ENCODE data around the gene TSKU. TPM values are rescaled to one million over a fixed set of nuclear protein-coding genes. Genes with fewer than 3 reads are reported as not detected.

TSKU gene
- total RNA-seq, 3 donors from 2014 or later: 51.1 to 360 (median 65.1) TPM

DNA sequence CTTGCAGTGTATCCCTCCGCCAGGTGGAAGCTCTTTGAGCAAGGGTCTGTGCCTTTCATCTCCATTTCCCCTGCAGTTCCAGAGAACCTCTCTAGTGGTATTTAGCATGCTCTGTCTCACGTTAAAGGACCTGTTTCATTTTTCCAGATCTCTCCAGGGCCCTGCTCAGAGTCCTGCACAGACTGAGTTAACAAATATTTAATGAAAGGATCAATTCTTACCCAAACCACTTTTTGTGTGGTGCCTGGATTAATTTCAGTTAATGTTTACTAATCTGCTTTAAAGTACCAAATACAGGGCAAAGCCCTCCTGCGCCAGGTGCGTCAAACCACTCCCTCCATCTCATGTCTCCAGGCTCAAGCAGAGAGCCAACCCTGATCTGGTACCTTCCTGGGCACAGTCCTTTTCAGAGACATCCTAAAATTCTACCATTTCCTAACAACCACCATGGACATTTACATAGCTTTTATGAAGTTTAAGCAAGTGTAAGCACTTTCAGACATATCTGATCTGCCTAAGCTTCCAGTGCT lies 58.8 kb downstream of the TSKU start:
- intact Hi-C loops (cut with DNase I; ENCODE audit: low total_unique reads): no loop called here
- Histone ChIP-seq H3K36me3 (no peaks in the 10 kb centered on the region), H3K9me3 (no peaks in the 10 kb centered on the region), H3K27ac (no peak overlapping the region), H3K27me3 (no peaks in the 10 kb centered on the region), H3K4me3 (no peak overlapping the region), H3K4me1 (peaks cover 0 to 1% of the 10 kb centered on the region in 2 donors)
- TF ChIP-seq CTCF (IDR thresholded peaks at IDR 0.05) (no peak), POLR2AphosphoS5 (IDR thresholded peaks at IDR 0.05) (no peak), POLR2A (IDR thresholded peaks at IDR 0.05) (no peak)
- no peak for DNase-seq (ENCODE audit: low spot score in 2 of 2)

GRCh38 chr11:76843907-76844306 lies 60.8 kb downstream of the TSKU start:
- no peak for DNase-seq (ENCODE audit: low spot score in 2 of 2)
- intact Hi-C loops (cut with DNase I; ENCODE audit: low total_unique reads): no loop called here

GRCh38 chr11:76844511-76844910 lies 61.4 kb downstream of the TSKU start:
- Histone ChIP-seq H3K9me3 (no peaks in the 10 kb centered on the region), H3K27me3 (no peaks in the 10 kb centered on the region), H3K4me1 (no peaks in the 10 kb centered on the region), H3K4me3 (no peak overlapping the region), H3K36me3 (no peaks in the 10 kb centered on the region), H3K27ac (no peak overlapping the region)
- DNase-seq (ENCODE audit: low spot score in 2 of 2): no peak
- intact Hi-C loops (cut with DNase I; ENCODE audit: low total_unique reads): no loop called here
- TF ChIP-seq POLR2AphosphoS5 (IDR thresholded peaks at IDR 0.05): no peak
- no peak for TF ChIP-seq CTCF (IDR thresholded peaks at IDR 0.05)
- no peak for TF ChIP-seq POLR2A (IDR thresholded peaks at IDR 0.05)

More at GRCh38 chr11:76843907-76844306, 60.8 kb downstream of the TSKU start:
- Histone ChIP-seq H3K4me1 (no peaks in the 10 kb centered on the region), H3K27ac (no peak overlapping the region), H3K9me3 (no peaks in the 10 kb centered on the region), H3K4me3 (no peak overlapping the region), H3K36me3 (no peaks in the 10 kb centered on the region), H3K27me3 (no peaks in the 10 kb centered on the region)
- TF ChIP-seq CTCF (IDR thresholded peaks at IDR 0.05) (no peak), POLR2A (IDR thresholded peaks at IDR 0.05) (no peak), POLR2AphosphoS5 (IDR thresholded peaks at IDR 0.05) (no peak)

DNA sequence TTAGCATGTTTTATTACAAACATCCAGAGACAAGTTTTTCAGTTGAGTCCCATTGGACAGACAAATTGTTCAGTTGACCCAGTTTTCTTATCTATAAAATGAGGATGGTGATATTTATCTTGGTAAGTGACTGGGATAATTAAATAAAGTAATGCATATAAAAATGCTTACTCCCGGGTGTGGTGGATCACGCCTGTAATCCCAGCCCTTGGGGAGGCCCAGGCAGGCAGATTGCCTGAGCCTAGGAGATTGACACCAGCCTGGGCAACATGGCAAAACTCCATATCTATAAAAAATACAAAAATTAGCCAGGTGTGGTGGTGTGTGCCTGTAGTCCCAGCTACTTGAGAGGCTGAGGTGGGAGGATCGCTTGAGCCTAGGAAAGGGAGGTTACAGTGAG lies 61.9 kb downstream of the TSKU start:
- DNase-seq (ENCODE audit: low spot score in 2 of 2): no peak
- TF ChIP-seq POLR2A (IDR thresholded peaks at IDR 0.05) (no peak), POLR2AphosphoS5 (IDR thresholded peaks at IDR 0.05) (no peak), CTCF (IDR thresholded peaks at IDR 0.05) (no peak)
- H3K36me3 ChIP-seq: no peaks in the 10 kb centered on the region
- H3K27me3 ChIP-seq: no peaks in the 10 kb centered on the region
- intact Hi-C loops (cut with DNase I; ENCODE audit: low total_unique reads): no loop called here
- H3K27ac ChIP-seq: no peak overlapping the region
- H3K4me1 ChIP-seq: no peaks in the 10 kb centered on the region
- H3K9me3 ChIP-seq: no peaks in the 10 kb centered on the region
- no peak overlapping the region for H3K4me3 ChIP-seq

GRCh38 chr11:76846441-76846840 lies 63.3 kb downstream of the TSKU start:
- Histone ChIP-seq H3K4me3 (no peak overlapping the region), H3K9me3 (no peaks in the 10 kb centered on the region), H3K27ac (no peak overlapping the region), H3K36me3 (no peaks in the 10 kb centered on the region), H3K27me3 (no peaks in the 10 kb centered on the region), H3K4me1 (peaks cover 0 to 8% of the 10 kb centered on the region in 2 donors)
- no peak for DNase-seq (ENCODE audit: low spot score in 2 of 2)
- TF ChIP-seq POLR2A (IDR thresholded peaks at IDR 0.05) (no peak), CTCF (IDR thresholded peaks at IDR 0.05) (no peak), POLR2AphosphoS5 (IDR thresholded peaks at IDR 0.05) (no peak)
- intact Hi-C loops (cut with DNase I; ENCODE audit: low total_unique reads): no loop called here

Other genes starting within 250 kb of the TSKU start
- gene LRRC32, start 112.6 kb upstream of the TSKU start, total RNA-seq: 10 to 100 TPM in 2 of 3 donors, 1 to 10 TPM in 1; 7.5 to 56.0 (median 42.6) TPM
- 10 to 100 TPM in 2 of 3 donors, 1 to 10 TPM in 1; 8.2 to 35.2 (median 12.9) TPM for gene ACER3, start 77.6 kb downstream of the TSKU start, total RNA-seq